ENCODE results near the gene BEST2. TPM values are rescaled to one million over a fixed set of nuclear protein-coding genes. Genes with fewer than 3 reads are reported as not detected.

BEST2 gene
- polyA plus RNA-seq, 1 donor from 2014 or later, result not detected

GRCh38 chr19:12737835-12738351, 13.7 kb upstream of the BEST2 start:
- peak overlapping the region; percentile 89 for H3K27ac ChIP-seq (ENCODE audit: low read length)
- peaks cover 30% of the 10 kb centered on the region for H3K79me2 ChIP-seq (replicated peaks; ENCODE audit: insufficient read depth, low read length)
- no peaks in the 10 kb centered on the region for H3K27me3 ChIP-seq (ENCODE audit: insufficient read depth, low read depth, low read length)

More at GRCh38 chr19:12737835-12738351, 13.7 kb upstream of the BEST2 start:
- Histone ChIP-seq H3K36me3 (ENCODE audit: insufficient read depth, low read length) (no peaks in the 10 kb centered on the region), H2AFZ (ENCODE audit: low read depth, low read length) (peak overlapping the region; percentile 43), H3K4me2 (ENCODE audit: low read length) (peak overlapping the region; percentile 70), H3K4me3 (ENCODE audit: low read length) (peak overlapping the region; percentile 78), H3K9me2 (ENCODE audit: insufficient read depth, low read length) (no peaks in the 10 kb centered on the region), H3K9me3 (ENCODE audit: low read length) (no peaks in the 10 kb centered on the region), H3K9ac (ENCODE audit: low read length) (peak overlapping the region; percentile 70), H3F3A (ENCODE audit: insufficient read depth, low read length, poor library complexity, severe bottlenecking) (no peaks in the 10 kb centered on the region), H4K20me1 (ENCODE audit: insufficient read depth) (no peaks in the 10 kb centered on the region)
- TF ChIP-seq TAF1 (IDR thresholded peaks at IDR 0.05; ENCODE audit: low read depth) (no peak), REST (IDR thresholded peaks at IDR 0.05; ENCODE audit: borderline replicate concordance) (no peak), MXI1 (conservative IDR thresholded peaks at IDR 0.05; ENCODE audit: poor library complexity, severe bottlenecking) (no peak), SMC3 (conservative IDR thresholded peaks at IDR 0.05; ENCODE audit: poor library complexity) (no peak), POLR2AphosphoS5 (IDR thresholded peaks at IDR 0.05) (no peak), CTCF (IDR thresholded peaks at IDR 0.05; ENCODE audit: poor library complexity, severe bottlenecking) (no peak), EP300 (conservative IDR thresholded peaks at IDR 0.05; ENCODE audit: poor library complexity, severe bottlenecking) (no peak), RAD21 (conservative IDR thresholded peaks at IDR 0.05) (no peak), EZH2 (IDR thresholded peaks at IDR 0.05; ENCODE audit: borderline replicate concordance, insufficient read depth, low read length, poor library complexity, severe bottlenecking) (no peak)

All from neural cell (in vitro differentiated cells).